Tongue (tissue), 2 donors: Measurements from ENCODE around the gene ASB15. TPM values are rescaled to one million over a fixed set of nuclear protein-coding genes. Genes with fewer than 3 reads are reported as not detected.
A peak's percentile ranks its signal among the peaks of the same experiment; 100 is the strongest.

Source experiments
- DNase-seq: peaks from one replicate; pipeline ENCODE4 v3.0.0-alpha.2; 2015
- total RNA-seq: library from RNA; depleted of rRNA; stranded (reverse); fragments of >200 nt; gene quantifications from one replicate; pipeline ENCODE4 v1.2.3, GENCODE V29; 2014

ASB15 gene
- total RNA-seq, 1 donor from 2014 or later = 10.8 TPM

GRCh38 chr7:123665896-123666295 is 64.3 kb downstream of the ASB15 start:
- DNase-seq = no peak

- DNase-seq = no peak
Measured at GRCh38 chr7:123666492-123666891, 64.9 kb downstream of the ASB15 start.

- DNase-seq = no peak
Measured at GRCh38 chr7:123669485-123669884, 67.9 kb downstream of the ASB15 start.

- no peak for DNase-seq
Measured at GRCh38 chr7:123673137-123673732, 71.6 kb downstream of the ASB15 start.

- no peak for DNase-seq
Measured at GRCh38 chr7:123673752-123674398, 72.3 kb downstream of the ASB15 start.

GRCh38 chr7:123674399-123675180 is 73.0 kb downstream of the ASB15 start:
- peak; percentile 59 for DNase-seq

- DNase-seq = no peak
Measured at GRCh38 chr7:123675181-123675473, 73.5 kb downstream of the ASB15 start.

- DNase-seq = peak; percentile 43
Measured at GRCh38 chr7:123677061-123677715, 75.6 kb downstream of the ASB15 start.

GRCh38 chr7:123679614-123680013 is 78.0 kb downstream of the ASB15 start:
- DNase-seq = no peak

GRCh38 chr7:123680580-123680979 is 79.0 kb downstream of the ASB15 start:
- DNase-seq = no peak

- DNase-seq = peak; percentile 31
Measured at GRCh38 chr7:123681561-123681960, 79.9 kb downstream of the ASB15 start.

- peak; percentile 54 for DNase-seq
Measured at GRCh38 chr7:123682690-123683089, 81.1 kb downstream of the ASB15 start.

- DNase-seq = no peak
Measured at GRCh38 chr7:123687161-123687560, 85.5 kb downstream of the ASB15 start.

- DNase-seq = no peak
Measured at GRCh38 chr7:123687727-123688126, 86.1 kb downstream of the ASB15 start.

Other genes with a start within 250 kb of the ASB15 start
- 1.2 TPM for gene IQUB, start 67.2 kb upstream of the ASB15 start, total RNA-seq
- 133 TPM for gene NDUFA5, start 44.0 kb upstream of the ASB15 start, total RNA-seq
- gene LMOD2, start 54.0 kb downstream of the ASB15 start, total RNA-seq = 135 TPM
- gene WASL, start 147.2 kb downstream of the ASB15 start, total RNA-seq = 30.6 TPM
- gene HYAL4, start 243.3 kb downstream of the ASB15 start, total RNA-seq = not detected